H1 (cell line): ENCODE data around the gene MPDU1. TPM values are rescaled to one million over a fixed set of nuclear protein-coding genes. Genes with fewer than 3 reads are reported as not detected.

Source experiments
- CTCF ChIA-PET: fragments of 300-600 bp; sonication (Branson Sonifier 250); formaldehyde crosslinking; loops from one replicate; lab custom pipeline; 2021; ENCODE audit not compliant: partially characterized antibody; lab: Charles Lee
- POLR2A ChIA-PET: fragments of 300-600 bp; sonication (Branson Sonifier 250); formaldehyde crosslinking; loops from one replicate; lab custom pipeline; 2021; ENCODE audit warnings: inconsistent platforms; ENCODE audit not compliant: partially characterized antibody; lab: Charles Lee
- DNase-seq, 2 experiments: peaks; one replicate each; pipeline versions ENCODE4 v3.0.0 to v3.0.0-alpha.2; 2010 to 2022; ENCODE audit warnings: low spot score in 2 of 2, low read depth in 1 of 2, mixed read lengths in 1 of 2
- FAIRE-seq: peaks from 2 replicates; lab custom pipeline; 2011; peaks lifted over from hg19 to GRCh38; lab: Jason Lieb, UNC
- H2AFZ ChIP-seq: 2 replicates; pipeline ENCODE4 v1.8.1; 2012; ENCODE audit warnings: low read length, inconsistent platforms
- H2AK5ac ChIP-seq: 2 replicates; pipeline ENCODE4 v1.6.1; 2013; ENCODE audit warnings: low read depth, low read length
- H2BK120ac ChIP-seq: replicated peaks from 2 replicates; pipeline ENCODE3; 2013; ENCODE audit warnings: low read depth, low read length, inconsistent platforms
- H2BK12ac ChIP-seq: 2 replicates; pipeline ENCODE4 v1.6.1; 2013; ENCODE audit warnings: low read depth, low read length
- H2BK15ac ChIP-seq: 2 replicates; pipeline ENCODE4 v1.6.1; 2013; ENCODE audit warnings: low read length
- H2BK20ac ChIP-seq: 2 replicates; pipeline ENCODE4 v1.6.1; 2013; ENCODE audit warnings: low read length
- H2BK5ac ChIP-seq: 2 replicates; pipeline ENCODE4 v1.6.1; 2013; ENCODE audit warnings: low read depth, low read length
- H3K14ac ChIP-seq: 2 replicates; pipeline ENCODE4 v1.6.1; 2013; ENCODE audit warnings: inconsistent platforms; ENCODE audit not compliant: insufficient read length
- H3K18ac ChIP-seq: 2 replicates; pipeline ENCODE4 v1.6.1; 2013; ENCODE audit warnings: low read length; ENCODE audit errors: extremely low read depth
- H3K23ac ChIP-seq: 2 replicates; pipeline ENCODE4 v1.6.1; 2013; ENCODE audit warnings: inconsistent platforms; ENCODE audit not compliant: insufficient read length
- H3K23me2 ChIP-seq: 2 replicates; pipeline ENCODE4 v1.6.1; 2013; ENCODE audit warnings: low read depth, low read length
- H3K27ac ChIP-seq: 2 replicates; pipeline ENCODE4 v1.6.1; 2011; ENCODE audit warnings: low read depth, low read length, inconsistent platforms
- H3K27me3 ChIP-seq, 4 experiments: replicated peaks in 1 of 4; 1 replicate in 1 of 4; 2 replicates in 3 of 4; pipeline versions ENCODE4 v1.6.1 to v1.8.1; 2011 to 2013; ENCODE audit warnings: low read length in 3 of 4, mild to moderate bottlenecking in 3 of 4, inconsistent platforms in 2 of 4, mixed read lengths in 2 of 4, moderate library complexity in 1 of 4; ENCODE audit not compliant: control insufficient read depth in 3 of 4, insufficient read depth in 3 of 4; ENCODE audit errors: extremely low read depth in 1 of 4
- H3K36me3 ChIP-seq, 4 experiments: 2 replicates each; pipeline versions ENCODE4 v1.6.1 to v1.8.1; 2011 to 2013; ENCODE audit warnings: mild to moderate bottlenecking in 4 of 4, low read length in 3 of 4, moderate library complexity in 2 of 4, control low read depth in 1 of 4, inconsistent platforms in 1 of 4; ENCODE audit not compliant: insufficient read depth in 4 of 4, control insufficient read depth in 2 of 4
- H3K4ac ChIP-seq: replicated peaks from 2 replicates; pipeline ENCODE3; 2013; ENCODE audit warnings: low read length, low read depth, mixed read lengths, inconsistent platforms; ENCODE audit not compliant: insufficient read length
- H3K4me1 ChIP-seq, 4 experiments: replicated peaks in 1 of 4; 1 replicate in 1 of 4; 2 replicates in 3 of 4; pipeline versions ENCODE4 v1.6.1 to v1.8.1; 2011 to 2013; ENCODE audit warnings: low read length in 3 of 4, inconsistent platforms in 2 of 4, mixed read lengths in 1 of 4; ENCODE audit not compliant: insufficient read depth in 4 of 4, control insufficient read depth in 3 of 4
- H3K4me2 ChIP-seq, 2 experiments: 2 replicates each; pipeline versions ENCODE4 v1.6.1 to v1.8.1; 2011 to 2013; ENCODE audit warnings: low read depth in 2 of 2, low read length in 2 of 2, control low read depth in 1 of 2, inconsistent platforms in 1 of 2, mild to moderate bottlenecking in 1 of 2; ENCODE audit not compliant: insufficient read depth in 1 of 2
- H3K4me3 ChIP-seq, 4 experiments: fragments of 200-600, 300-600 bp in 1 of 4; sonication (generic), shearing (Covaris generic), sonication (Bioruptor Twin) in 1 of 4; 2 replicates each; pipeline versions ENCODE4 v1.5.1 to v1.8.1; 2011 to 2016; ENCODE audit warnings: low read length in 4 of 4, low read depth in 3 of 4, control low read depth in 2 of 4, inconsistent platforms in 2 of 4, mild to moderate bottlenecking in 2 of 4, mixed read lengths in 1 of 4, moderate library complexity in 1 of 4; ENCODE audit not compliant: insufficient read depth in 2 of 4; ENCODE audit errors: extremely low read depth in 1 of 4
- H3K56ac ChIP-seq: replicated peaks from 2 replicates; pipeline ENCODE3; 2013; ENCODE audit warnings: low read depth, mild to moderate bottlenecking, mixed read lengths, low read length, inconsistent platforms; ENCODE audit not compliant: insufficient read length
- H3K79me1 ChIP-seq: 2 replicates; pipeline ENCODE4 v1.6.1; 2013; ENCODE audit warnings: low read depth, low read length, control low read depth
- H3K79me2 ChIP-seq, 2 experiments: 2 replicates each; pipeline versions ENCODE4 v1.6.1 to v1.8.1; 2012 to 2013; ENCODE audit warnings: low read length in 2 of 2, mild to moderate bottlenecking in 2 of 2, inconsistent platforms in 1 of 2; ENCODE audit not compliant: insufficient read depth in 2 of 2, control insufficient read depth in 1 of 2
- H3K9ac ChIP-seq, 4 experiments: replicated peaks in 1 of 4; 1 replicate in 1 of 4; 2 replicates in 3 of 4; pipeline versions ENCODE4 v1.6.1 to v1.8.1; 2011 to 2013; ENCODE audit warnings: low read depth in 3 of 4, low read length in 3 of 4, control low read depth in 2 of 4, mild to moderate bottlenecking in 2 of 4, moderate library complexity in 2 of 4, inconsistent platforms in 1 of 4; ENCODE audit errors: extremely low read depth in 1 of 4
- H3K9me3 ChIP-seq, 2 experiments: 2 replicates each; pipeline versions ENCODE4 v1.6.1 to v1.8.1; 2012 to 2013; ENCODE audit warnings: mild to moderate bottlenecking in 2 of 2, moderate library complexity in 2 of 2, control low read depth in 1 of 2, inconsistent platforms in 1 of 2, low read depth in 1 of 2, low read length in 1 of 2, mixed read lengths in 1 of 2; ENCODE audit not compliant: insufficient read depth in 2 of 2
- H4K20me1 ChIP-seq, 2 experiments: replicated peaks in 1 of 2; 2 replicates each; pipeline versions ENCODE3 to v1.8.1; 2011 to 2013; ENCODE audit warnings: inconsistent platforms in 2 of 2, low read length in 2 of 2, mild to moderate bottlenecking in 1 of 2; ENCODE audit not compliant: insufficient read depth in 2 of 2, control insufficient read depth in 1 of 2
- H4K5ac ChIP-seq: 2 replicates; pipeline ENCODE4 v1.6.1; 2013; ENCODE audit warnings: low read length, low read depth, mixed read lengths, inconsistent platforms; ENCODE audit not compliant: insufficient read length
- H4K8ac ChIP-seq: 2 replicates; pipeline ENCODE4 v1.8.0; 2013; ENCODE audit warnings: mild to moderate bottlenecking, moderate library complexity, low read length, inconsistent platforms; ENCODE audit not compliant: insufficient read depth; ENCODE audit errors: extremely low read depth
- H4K91ac ChIP-seq: replicated peaks from 2 replicates; pipeline ENCODE3; 2013; ENCODE audit warnings: low read length, mixed read lengths, inconsistent platforms; ENCODE audit not compliant: insufficient read length
- BCL11A ChIP-seq, 2 experiments: IDR thresholded peaks; one replicate each; pipeline ENCODE4 v1.6.1; 2011; ENCODE audit warnings: low read depth in 2 of 2, low read length in 2 of 2, mild to moderate bottlenecking in 2 of 2
- BRCA1 ChIP-seq: IDR thresholded peaks from 2 replicates; pipeline ENCODE4 v1.6.1; 2012; ENCODE audit warnings: low read depth, low read length, improper control_type of control experiment
- CBX5 ChIP-seq: fragments of 300-800, 300-1000 bp; sonication (generic); IDR thresholded peaks from 2 replicates; pipeline ENCODE4 v1.7.1; 2016; ENCODE audit warnings: antibody characterized with exemption, low read length, low read depth
- CTBP2 ChIP-seq: IDR thresholded peaks from 2 replicates; pipeline ENCODE4 v1.7.0; 2011; ENCODE audit warnings: borderline replicate concordance, mild to moderate bottlenecking, moderate library complexity, mixed read lengths, low read length; ENCODE audit not compliant: insufficient read depth, insufficient read length
- EP300 ChIP-seq, 2 experiments: IDR thresholded peaks; 1 replicate in 1 of 2; 2 replicates in 1 of 2; pipeline ENCODE4 v1.6.1; 2011 to 2012; ENCODE audit warnings: low read depth in 2 of 2, low read length in 2 of 2, mild to moderate bottlenecking in 2 of 2, borderline replicate concordance in 1 of 2, inconsistent platforms in 1 of 2, moderate library complexity in 1 of 2
- EZH2 ChIP-seq: fragments of 200-600 bp; sonication (generic); IDR thresholded peaks from 2 replicates; pipeline ENCODE4 v1.7.1; 2012; ENCODE audit warnings: low read depth, mild to moderate bottlenecking, moderate library complexity, low read length, inconsistent platforms; ENCODE audit not compliant: severe bottlenecking
- JUN ChIP-seq: IDR thresholded peaks from 2 replicates; pipeline ENCODE4 v1.6.1; 2011; ENCODE audit warnings: low read depth, mild to moderate bottlenecking, improper control_type of control experiment, low read length
- PHF8 ChIP-seq: fragments of 200-600 bp; sonication (generic); conservative IDR thresholded peaks from 2 replicates; pipeline ENCODE4 v1.7.1; 2012; ENCODE audit warnings: low read depth, mild to moderate bottlenecking, inconsistent platforms, low read length, moderate library complexity
- SAP30 ChIP-seq: fragments of 300-600 bp; sonication (generic); IDR thresholded peaks from 2 replicates; pipeline ENCODE4 v1.7.1; 2012; ENCODE audit warnings: low read length, moderate library complexity, mild to moderate bottlenecking, inconsistent platforms; ENCODE audit not compliant: insufficient read depth, insufficient replicate concordance
- SP1 ChIP-seq: IDR thresholded peaks from 2 replicates; pipeline ENCODE4 v1.6.1; 2011; ENCODE audit warnings: low read depth, low read length
- TBP ChIP-seq: IDR thresholded peaks from 2 replicates; pipeline ENCODE4 v1.6.1; 2011; ENCODE audit warnings: low read depth, low read length, improper control_type of control experiment
- whole genome bisulfite sequencing, 2 experiments: shearing (Covaris generic) in 1 of 2; methylation state at CpG; one replicate each; pipeline versions ENCODE4 v1.1.6 to v1.1.7; 2013 to 2015; ENCODE audit warnings: low lambda C conversion rate in 2 of 2, mixed read lengths in 2 of 2, inconsistent platforms in 1 of 2, low coverage in 1 of 2, missing lambda C conversion rate in 1 of 2; ENCODE audit not compliant: insufficient replicate concordance in 2 of 2, insufficient coverage in 1 of 2, insufficient read length in 1 of 2; ENCODE audit errors: extremely low coverage in 1 of 2, missing lambda C conversion rate in 1 of 2; 5-methylcytosine and 5-hydroxymethylcytosine counted together
- polyA plus RNA-seq, 7 experiments: library from polyadenylated mRNA; depleted of rRNA in 3 of 7; stranded (reverse) in 5 of 7; unstranded in 2 of 7; fragments of >200 nt in 5 of 7; fragments of 200-250 nt in 2 of 7; gene quantifications; 1 replicate in 5 of 7; 2 replicates in 1 of 7; 4 replicates in 1 of 7; pipeline versions ENCODE4 v1.2.1 to v1.2.3, GENCODE V29; 2011 to 2013; ENCODE audit warnings: missing spikeins in 2 of 7, mixed read lengths in 2 of 7
- total RNA-seq: library from RNA; stranded (reverse); fragmentation: NEBNext Ultra II Directional; extraction: Animal tissue kit (Norgen Biotek cat#: 25700); gene quantifications from 2 replicates; pipeline ENCODE4 v1.2.1, GENCODE V29; 2021

The MPDU1 gene
- total and polyA plus RNA-seq, 2 of the 8 experiments (the other 6 are each of a cell fraction or from before 2014, with no cell fraction given), result 63.2 to 142 TPM

DNA sequence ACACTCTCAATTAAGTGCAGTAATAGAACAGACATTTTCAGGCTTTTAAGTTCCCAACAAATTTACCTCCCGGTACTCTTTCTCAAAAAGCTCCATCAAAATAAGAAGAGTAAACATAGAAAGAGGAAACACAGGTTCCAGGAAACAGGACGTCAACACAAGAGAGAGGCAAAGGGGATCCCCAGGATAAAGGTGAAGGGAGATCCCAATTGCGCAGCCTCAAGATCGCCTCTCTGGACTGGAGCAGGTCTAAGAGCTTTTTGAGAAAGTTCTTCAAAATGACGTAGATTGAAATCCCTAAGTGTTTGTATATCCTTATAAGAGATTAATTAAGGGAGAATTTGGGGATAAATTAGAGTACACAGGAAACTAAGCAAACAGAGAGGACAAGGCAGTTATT is 35.0 kb downstream of the MPDU1 start:
- Histone ChIP-seq H4K8ac (no peak overlapping the region), H2AFZ (no peak overlapping the region), H3K27ac (no peak overlapping the region), H3K56ac (no peak overlapping the region), H3K9me3 (no peaks in the 10 kb centered on the region), H2BK15ac (no peak overlapping the region), H2BK120ac (no peak overlapping the region), H4K5ac (no peak overlapping the region), H3K4ac (no peak overlapping the region), H2BK20ac (no peak overlapping the region), H3K27me3 (no peaks in the 10 kb centered on the region), H3K18ac (no peak overlapping the region), H2BK5ac (no peak overlapping the region), H3K4me2 (no peak overlapping the region), H2AK5ac (no peak overlapping the region), H4K20me1 (peaks cover 0 to 2% of the 10 kb centered on the region in 2 experiments), H3K23me2 (peaks cover 6% of the 10 kb centered on the region), H3K23ac (no peak overlapping the region), H3K4me3 (no peak overlapping the region), H4K91ac (no peak overlapping the region), H3K4me1 (peaks cover 0 to 1% (median 0%) of the 10 kb centered on the region in 4 experiments; a peak in 1 of 7 replicates), H3K14ac (no peak overlapping the region), H3K79me1 (peaks cover 3% of the 10 kb centered on the region; the same call in 1 of the 2 replicates), H3K9ac (no peak overlapping the region), H3K79me2 (peaks cover 0 to 5% of the 10 kb centered on the region in 2 experiments; a peak in 2 of 4 replicates), H2BK12ac (no peak overlapping the region), H3K36me3 (no peaks in the 10 kb centered on the region)
- ChIA-PET POLR2A (interaction anchor here (0.7 to 79.4 kb wide), 3 partner anchors 9 to 175 kb away, joined by 3 to 2272 read pairs (median 4); partner anchors contain the start of genes ATP1B2, SAT2, TP53 and WRAP53), CTCF (interaction anchor here (0.7 to 13.4 kb wide), 7 partner anchors 8 to 54 kb away, joined by 3 to 92 read pairs (median 4); partner anchors contain the start of genes SAT2 and SHBG)
- 85% methylated on average over 5 of the region's 5 CpGs; no CpG with 5 or more reads in 1 of the 2 experiments for WGBS, 2 experiments
- FAIRE-seq (no peak), DNase-seq (no peak)
- TF ChIP-seq EZH2 (no peak), BRCA1 (no peak), BCL11A (IDR thresholded peaks at IDR 0.05; ENCODE audit: low read depth in 2 of 2, low read length in 2 of 2) (no peak), SP1 (no peak), PHF8 (no peak), EP300 (IDR thresholded peaks at IDR 0.05; ENCODE audit: borderline replicate concordance in 1 of 2, low read depth in 2 of 2, low read length in 2 of 2) (no peak), TBP (no peak), CTBP2 (no peak), SAP30 (no peak), CBX5 (no peak), JUN (no peak)
